ENCODE results near the gene KCNB1. TPM values are rescaled to one million over a fixed set of nuclear protein-coding genes. Genes with fewer than 3 reads are reported as not detected.

The KCNB1 gene
- total and polyA plus RNA-seq, 4 donors: under 0.01 to 3.4 (median 1.4) TPM

- H3K27ac ChIP-seq (ENCODE audit: low read depth in 1 of 2, low read length in 2 of 2): no peak overlapping the region
- H3K4me3 ChIP-seq (ENCODE audit: low read depth in 1 of 3, low read length in 3 of 3): no peak overlapping the region
- H3K27me3 ChIP-seq (ENCODE audit: control insufficient read depth in 4 of 4, insufficient read depth in 4 of 4, low read length in 3 of 4): no peaks in the 10 kb centered on the region
- no peaks in the 10 kb centered on the region for H3K9me3 ChIP-seq (ENCODE audit: control insufficient read depth in 4 of 4, low read length in 3 of 4)
- H3K9ac ChIP-seq (ENCODE audit: low read depth in 1 of 2, low read length in 2 of 2): no peak overlapping the region
- no peak for DNase-seq (ENCODE audit: low spot score)
- H3K36me3 ChIP-seq (ENCODE audit: control insufficient read depth in 4 of 4, insufficient read depth in 3 of 4, low read depth in 1 of 4, low read length in 3 of 4): no peaks in the 10 kb centered on the region
- WGBS: 36% methylated on average over 5 of the region's 5 CpGs
- H3K4me1 ChIP-seq (ENCODE audit: control insufficient read depth in 4 of 4, insufficient read depth in 4 of 4, low read length in 3 of 4): peaks cover 0 to 12% (median 6%) of the 10 kb centered on the region in 4 donors
- TF ChIP-seq RXRA (IDR thresholded peaks at IDR 0.05): peak; percentile 53 to 97
- TF ChIP-seq HNF4A (conservative IDR thresholded peaks at IDR 0.05): peak; percentile 25 to 86
- peak; percentile 33 for TF ChIP-seq YY1 (IDR thresholded peaks at IDR 0.05)
- TF ChIP-seq TAF1 (conservative IDR thresholded peaks at IDR 0.05): no peak
- TF ChIP-seq JUND (IDR thresholded peaks at IDR 0.05): peak; percentile 31 to 96
- TF ChIP-seq, protein P1, sequence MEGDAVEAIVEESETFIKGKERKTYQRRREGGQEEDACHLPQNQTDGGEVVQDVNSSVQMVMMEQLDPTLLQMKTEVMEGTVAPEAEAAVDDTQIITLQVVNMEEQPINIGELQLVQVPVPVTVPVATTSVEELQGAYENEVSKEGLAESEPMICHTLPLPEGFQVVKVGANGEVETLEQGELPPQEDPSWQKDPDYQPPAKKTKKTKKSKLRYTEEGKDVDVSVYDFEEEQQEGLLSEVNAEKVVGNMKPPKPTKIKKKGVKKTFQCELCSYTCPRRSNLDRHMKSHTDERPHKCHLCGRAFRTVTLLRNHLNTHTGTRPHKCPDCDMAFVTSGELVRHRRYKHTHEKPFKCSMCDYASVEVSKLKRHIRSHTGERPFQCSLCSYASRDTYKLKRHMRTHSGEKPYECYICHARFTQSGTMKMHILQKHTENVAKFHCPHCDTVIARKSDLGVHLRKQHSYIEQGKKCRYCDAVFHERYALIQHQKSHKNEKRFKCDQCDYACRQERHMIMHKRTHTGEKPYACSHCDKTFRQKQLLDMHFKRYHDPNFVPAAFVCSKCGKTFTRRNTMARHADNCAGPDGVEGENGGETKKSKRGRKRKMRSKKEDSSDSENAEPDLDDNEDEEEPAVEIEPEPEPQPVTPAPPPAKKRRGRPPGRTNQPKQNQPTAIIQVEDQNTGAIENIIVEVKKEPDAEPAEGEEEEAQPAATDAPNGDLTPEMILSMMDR (IDR thresholded peaks at IDR 0.05; ENCODE audit: low read depth, low read length, missing input control): no peak
- no peak for TF ChIP-seq NR2F2 (IDR thresholded peaks at IDR 0.05)
- no peak for TF ChIP-seq SP1 (IDR thresholded peaks at IDR 0.05)
- TF ChIP-seq MAX (IDR thresholded peaks at IDR 0.05): peak; percentile 76
- TF ChIP-seq REST (IDR thresholded peaks at IDR 0.05): peak; percentile 88
- peak in 1 of 2 donors; percentile 52 for TF ChIP-seq EGR1 (IDR thresholded peaks at IDR 0.05; ENCODE audit: low read depth in 2 of 2)
- TF ChIP-seq FOXA1 (IDR thresholded peaks at IDR 0.05): peak; percentile 55
- peak in 1 of 2 donors; percentile 47 for TF ChIP-seq GABPA (IDR thresholded peaks at IDR 0.05 in 1 of 2, conservative IDR thresholded peaks at IDR 0.05 in 1 of 2)
- TF ChIP-seq FOXA2 (IDR thresholded peaks at IDR 0.05): peak; percentile 54
- peak; percentile 39 for TF ChIP-seq ATF3 (IDR thresholded peaks at IDR 0.05)
- no peak for TF ChIP-seq HNF4G (IDR thresholded peaks at IDR 0.05)
- peak; percentile 65 for TF ChIP-seq ZBTB33 (IDR thresholded peaks at IDR 0.05)
- TF ChIP-seq RAD21 (IDR thresholded peaks at IDR 0.05): peak; percentile 13 to 42
These were observed 21.6 kb downstream of the KCNB1 start for GRCh38 chr20:49460916-49461315.
